ENCODE measurements around the gene GPRIN3. TPM values are rescaled to one million over a fixed set of nuclear protein-coding genes. Genes with fewer than 3 reads are reported as not detected.

GPRIN3 gene
- total RNA-seq, 2 experiments from 2014 or later = 46.4 TPM

- no peaks in the 10 kb centered on the region for H3K9me3 ChIP-seq (ENCODE audit: control insufficient read depth in 1 of 2, insufficient read depth in 1 of 2, low read length in 2 of 2)
- no peak for ATAC-seq (ENCODE audit: poor library complexity)
- H3K27me3 ChIP-seq (ENCODE audit: control insufficient read depth in 1 of 2, insufficient read depth in 2 of 2, low read length in 2 of 2) = no peaks in the 10 kb centered on the region
- H3K4me1 Mint-ChIP-seq (ENCODE audit: low read depth) = peaks cover 76% of the 10 kb centered on the region
- peaks cover 35% of the 10 kb centered on the region for H3K36me3 ChIP-seq (ENCODE audit: insufficient read depth, low read length)
- peaks cover 50% of the 10 kb centered on the region for H3K4me1 ChIP-seq (ENCODE audit: insufficient read depth, low read length)
- H3K27ac ChIP-seq (ENCODE audit: low read depth in 1 of 2, low read length in 2 of 2) = no peak overlapping the region
- H3K27me3 Mint-ChIP-seq = no peaks in the 10 kb centered on the region
- H3K9me3 Mint-ChIP-seq = no peaks in the 10 kb centered on the region
- ChIA-PET CTCF (interaction anchor here (0.9 to 1.6 kb wide), 5 partner anchors 15 to 122 kb away, joined by 3 to 5 read pairs (median 3); no protein-coding TSS in a partner anchor), POLR2A (interaction anchor here (1.0 to 3.2 kb wide), 7 partner anchors 11 to 35 kb away, joined by 3 to 10 read pairs (median 7); no protein-coding TSS in a partner anchor)
- no peak overlapping the region for H3K4me3 ChIP-seq (ENCODE audit: low read length)
- no peak for TF ChIP-seq CTCF (IDR thresholded peaks at IDR 0.05)
- H3K27ac Mint-ChIP-seq = no peak overlapping the region
- DNase-seq = no peak
- peaks cover 43% of the 10 kb centered on the region for H3K36me3 Mint-ChIP-seq (ENCODE audit: low read depth)
- intact Hi-C loops (cut with DNase I, micrococcal nuclease) = no loop called here
- no peak overlapping the region for H3K4me3 Mint-ChIP-seq
Observed at GRCh38 chr4:89275587-89275986, 32.0 kb downstream of the GPRIN3 start.

GRCh38 chr4:89273741-89274141 lies 33.9 kb downstream of the GPRIN3 start:
- Histone ChIP-seq H3K4me3 (ENCODE audit: low read length) (no peak overlapping the region), H3K9me3 (ENCODE audit: control insufficient read depth in 1 of 2, insufficient read depth in 1 of 2, low read length in 2 of 2) (no peaks in the 10 kb centered on the region), H3K27ac (ENCODE audit: low read depth in 1 of 2, low read length in 2 of 2) (no peak overlapping the region), H3K27me3 (ENCODE audit: control insufficient read depth in 1 of 2, insufficient read depth in 2 of 2, low read length in 2 of 2) (no peaks in the 10 kb centered on the region), H3K4me1 (ENCODE audit: insufficient read depth, low read length) (peaks cover 44% of the 10 kb centered on the region), H3K36me3 (ENCODE audit: insufficient read depth, low read length) (peaks cover 30% of the 10 kb centered on the region)
- Mint-ChIP-seq H3K4me3 (no peak overlapping the region), H3K9me3 (peaks cover 4% of the 10 kb centered on the region), H3K4me1 (ENCODE audit: low read depth) (peaks cover 92% of the 10 kb centered on the region), H3K27me3 (no peaks in the 10 kb centered on the region), H3K27ac (no peak overlapping the region), H3K36me3 (ENCODE audit: low read depth) (peaks cover 52% of the 10 kb centered on the region)
- no peak for DNase-seq
- no peak for ATAC-seq (ENCODE audit: poor library complexity)
- ChIA-PET POLR2A (interaction anchor here (1.2 to 2.0 kb wide), 3 partner anchors 10 to 18 kb away, joined by 4 to 5 read pairs (median 5); no protein-coding TSS in a partner anchor), CTCF (interaction anchor here (1.4 kb wide), 1 partner anchor 28 kb away, joined by 4 read pairs; no protein-coding TSS in a partner anchor)
- no peak for TF ChIP-seq CTCF (IDR thresholded peaks at IDR 0.05)
- intact Hi-C loops (cut with DNase I, micrococcal nuclease) = no loop called here

GRCh38 chr4:89270792-89271191 lies 36.8 kb downstream of the GPRIN3 start:
- POLR2A ChIA-PET = no interaction called here
- H3K4me3 Mint-ChIP-seq = no peak overlapping the region
- H3K27ac Mint-ChIP-seq = peak overlapping the region; percentile 8
- Histone ChIP-seq H3K27ac (ENCODE audit: low read depth in 1 of 2, low read length in 2 of 2) (no peak overlapping the region), H3K36me3 (ENCODE audit: insufficient read depth, low read length) (peaks cover 17% of the 10 kb centered on the region), H3K9me3 (ENCODE audit: control insufficient read depth in 1 of 2, insufficient read depth in 1 of 2, low read length in 2 of 2) (no peaks in the 10 kb centered on the region), H3K4me1 (ENCODE audit: insufficient read depth, low read length) (peaks cover 44% of the 10 kb centered on the region), H3K27me3 (ENCODE audit: control insufficient read depth in 1 of 2, insufficient read depth in 2 of 2, low read length in 2 of 2) (no peaks in the 10 kb centered on the region), H3K4me3 (ENCODE audit: low read length) (no peak overlapping the region)
- intact Hi-C loops (cut with DNase I, micrococcal nuclease) = no loop called here
- peaks cover 92% of the 10 kb centered on the region for H3K4me1 Mint-ChIP-seq (ENCODE audit: low read depth)
- H3K9me3 Mint-ChIP-seq = peaks cover 6% of the 10 kb centered on the region
- TF ChIP-seq CTCF (IDR thresholded peaks at IDR 0.05) = no peak
- H3K27me3 Mint-ChIP-seq = no peaks in the 10 kb centered on the region
- peaks cover 59% of the 10 kb centered on the region for H3K36me3 Mint-ChIP-seq (ENCODE audit: low read depth)
- CTCF ChIA-PET = interaction anchor here (2.4 kb wide), 1 partner anchor 10 kb away, joined by 6 read pairs; no protein-coding TSS in a partner anchor
- no peak for ATAC-seq (ENCODE audit: poor library complexity)
- peak in 1 of 14 experiments; percentile 47 for DNase-seq

Measured in CD4-positive, alpha-beta T cell (primary cell).